Measurements from ENCODE around the gene POC1B. TPM values are rescaled to one million over a fixed set of nuclear protein-coding genes. Genes with fewer than 3 reads are reported as not detected.

Gene POC1B
- total RNA-seq, 2 donors from 2014 or later = 18.3 to 35.8 TPM

- no peak for DNase-seq (ENCODE audit: low spot score in 2 of 2)
- no peak for ATAC-seq
Measured at GRCh38 chr12:89393551-89394121, 132.2 kb downstream of the POC1B start.

GRCh38 chr12:89392391-89392790, 133.5 kb downstream of the POC1B start:
- Mint-ChIP-seq H3K27ac (no peak overlapping the region), H3K9me3 (no peaks in the 10 kb centered on the region), H3K36me3 (peaks cover 0 to 8% of the 10 kb centered on the region in 2 donors)
- DNase-seq (ENCODE audit: low spot score in 2 of 2) (no peak), ATAC-seq (no peak)

More at GRCh38 chr12:89393551-89394121, 132.2 kb downstream of the POC1B start:
- no peak overlapping the region for H3K27ac Mint-ChIP-seq
- peaks cover 0 to 8% of the 10 kb centered on the region in 2 donors for H3K36me3 Mint-ChIP-seq
- H3K9me3 Mint-ChIP-seq = no peaks in the 10 kb centered on the region

- DNase-seq (ENCODE audit: low spot score in 2 of 2) (no peak), ATAC-seq (no peak)
- peak overlapping the region in 1 of 2 donors; percentile 31 for H3K27ac Mint-ChIP-seq
Measured at GRCh38 chr12:89391726-89392336, 134.0 kb downstream of the POC1B start.

GRCh38 chr12:89390802-89391673, 134.8 kb downstream of the POC1B start:
- Mint-ChIP-seq H3K27ac (peak overlapping the region; percentile 8 to 83), H3K36me3 (peaks cover 0 to 8% of the 10 kb centered on the region in 2 donors), H3K9me3 (no peaks in the 10 kb centered on the region)
- DNase-seq (ENCODE audit: low spot score in 2 of 2) (no peak), ATAC-seq (peak; percentile 83 to 87)

More at GRCh38 chr12:89391726-89392336, 134.0 kb downstream of the POC1B start:
- H3K9me3 Mint-ChIP-seq = no peaks in the 10 kb centered on the region
- peaks cover 0 to 8% of the 10 kb centered on the region in 2 donors for H3K36me3 Mint-ChIP-seq

- peak; percentile 36 to 66 for ATAC-seq
- DNase-seq (ENCODE audit: low spot score in 2 of 2) = no peak
Measured at GRCh38 chr12:89389755-89390661, 135.8 kb downstream of the POC1B start.

GRCh38 chr12:89386138-89386537, 139.7 kb downstream of the POC1B start:
- H3K27ac Mint-ChIP-seq = no peak overlapping the region
- DNase-seq (ENCODE audit: low spot score in 2 of 2) = no peak
- no peak for ATAC-seq
- no peaks in the 10 kb centered on the region for H3K36me3 Mint-ChIP-seq
- no peaks in the 10 kb centered on the region for H3K9me3 Mint-ChIP-seq

More at GRCh38 chr12:89389755-89390661, 135.8 kb downstream of the POC1B start:
- no peaks in the 10 kb centered on the region for H3K9me3 Mint-ChIP-seq
- H3K27ac Mint-ChIP-seq = peak overlapping the region; percentile 8 to 26
- H3K36me3 Mint-ChIP-seq = peaks cover 0 to 8% of the 10 kb centered on the region in 2 donors

GRCh38 chr12:89384807-89385206, 141.0 kb downstream of the POC1B start:
- Mint-ChIP-seq H3K9me3 (no peaks in the 10 kb centered on the region), H3K27ac (no peak overlapping the region)
- no peak for DNase-seq (ENCODE audit: low spot score in 2 of 2)

GRCh38 chr12:89384050-89384758, 141.6 kb downstream of the POC1B start:
- no peak for DNase-seq (ENCODE audit: low spot score in 2 of 2)
- Mint-ChIP-seq H3K36me3 (no peaks in the 10 kb centered on the region), H3K27ac (no peak overlapping the region), H3K9me3 (no peaks in the 10 kb centered on the region)
- ATAC-seq = no peak

More at GRCh38 chr12:89384807-89385206, 141.0 kb downstream of the POC1B start:
- no peaks in the 10 kb centered on the region for H3K36me3 Mint-ChIP-seq
- no peak for ATAC-seq

- Mint-ChIP-seq H3K9me3 (no peaks in the 10 kb centered on the region), H3K36me3 (no peaks in the 10 kb centered on the region)
- no peak for ATAC-seq
Measured at GRCh38 chr12:89383235-89384049, 142.4 kb downstream of the POC1B start.

GRCh38 chr12:89382328-89382727, 143.5 kb downstream of the POC1B start:
- Mint-ChIP-seq H3K27ac (no peak overlapping the region), H3K36me3 (peaks cover 0 to 7% of the 10 kb centered on the region in 2 donors), H3K9me3 (peaks cover 0 to 5% of the 10 kb centered on the region in 2 donors)
- ATAC-seq (no peak), DNase-seq (ENCODE audit: low spot score in 2 of 2) (no peak)

More at GRCh38 chr12:89383235-89384049, 142.4 kb downstream of the POC1B start:
- no peak for DNase-seq (ENCODE audit: low spot score in 2 of 2)
- H3K27ac Mint-ChIP-seq = no peak overlapping the region

GRCh38 chr12:89379839-89380467, 145.9 kb downstream of the POC1B start:
- Mint-ChIP-seq H3K27ac (no peak overlapping the region), H3K36me3 (peaks cover 0 to 7% of the 10 kb centered on the region in 2 donors), H3K9me3 (peaks cover 0 to 5% of the 10 kb centered on the region in 2 donors)
- no peak for ATAC-seq
- DNase-seq (ENCODE audit: low spot score in 2 of 2) = no peak

- no peak overlapping the region for H3K27ac Mint-ChIP-seq
- ATAC-seq (no peak), DNase-seq (ENCODE audit: low spot score in 2 of 2) (no peak)
- peaks cover 0 to 5% of the 10 kb centered on the region in 2 donors for H3K9me3 Mint-ChIP-seq
- peaks cover 0 to 7% of the 10 kb centered on the region in 2 donors for H3K36me3 Mint-ChIP-seq
Measured at GRCh38 chr12:89379148-89379838, 146.6 kb downstream of the POC1B start.

GRCh38 chr12:89376844-89377243, 149.0 kb downstream of the POC1B start:
- Mint-ChIP-seq H3K9me3 (peaks cover 0 to 5% of the 10 kb centered on the region in 2 donors), H3K36me3 (peaks cover 0 to 7% of the 10 kb centered on the region in 2 donors), H3K27ac (peak overlapping the region in 1 of 2 donors; percentile 8)
- ATAC-seq = no peak
- no peak for DNase-seq (ENCODE audit: low spot score in 2 of 2)

- no peak for DNase-seq (ENCODE audit: low spot score in 2 of 2)
- Mint-ChIP-seq H3K9me3 (peaks cover 0 to 5% of the 10 kb centered on the region in 2 donors), H3K27ac (peak overlapping the region; percentile 9 to 58), H3K36me3 (peaks cover 0 to 7% of the 10 kb centered on the region in 2 donors)
- peak; percentile 6 to 52 for ATAC-seq
Measured at GRCh38 chr12:89376202-89376529, 149.7 kb downstream of the POC1B start.
